Fibroblast of lung (primary cell): ENCODE results near the gene PADI1. TPM values are rescaled to one million over a fixed set of nuclear protein-coding genes. Genes with fewer than 3 reads are reported as not detected.

Experiments used
- DNase-seq, 2 donors: peaks; one replicate each; pipeline versions ENCODE4 v3.0.0 to v3.0.0-alpha.2; 2010; ENCODE audit warnings: low read depth in 2 of 2
- H2AFZ ChIP-seq: 2 replicates; pipeline ENCODE4 v1.5.1; 2012; ENCODE audit warnings: low read length, control low read depth, inconsistent platforms
- H3K27ac ChIP-seq: 2 replicates; pipeline ENCODE4 v1.5.1; 2011; ENCODE audit warnings: low read length, control low read depth; ENCODE audit not compliant: insufficient read depth
- H3K27me3 ChIP-seq: 2 replicates; pipeline ENCODE4 v1.5.1; 2011; ENCODE audit warnings: mild to moderate bottlenecking, low read length; ENCODE audit not compliant: control insufficient read depth, insufficient read depth
- H3K36me3 ChIP-seq: 2 replicates; pipeline ENCODE4 v1.5.1; 2011; ENCODE audit warnings: low read length; ENCODE audit not compliant: control insufficient read depth, insufficient read depth
- H3K4me1 ChIP-seq: 2 replicates; pipeline ENCODE4 v1.5.1; 2011; ENCODE audit warnings: low read length; ENCODE audit not compliant: control insufficient read depth, insufficient read depth; ENCODE audit errors: extremely low read depth
- H3K4me2 ChIP-seq: 2 replicates; pipeline ENCODE4 v1.5.1; 2011; ENCODE audit warnings: low read length, control low read depth; ENCODE audit not compliant: insufficient read depth; ENCODE audit errors: extremely low read depth
- H3K4me3 ChIP-seq, 4 experiments: fragments of 200-600 bp in 1 of 4; sonication (generic) in 1 of 4; replicated peaks in 1 of 4; 2 replicates each; pipeline ENCODE4 v1.5.1; 2011 to 2016; ENCODE audit warnings: low read length in 4 of 4, low read depth in 3 of 4, mild to moderate bottlenecking in 3 of 4, control low read depth in 2 of 4, inconsistent platforms in 1 of 4, mixed read lengths in 1 of 4; ENCODE audit not compliant: insufficient read depth in 1 of 4; ENCODE audit errors: control extremely low read depth in 1 of 4
- H3K79me2 ChIP-seq: 2 replicates; pipeline ENCODE4 v1.5.1; 2012; ENCODE audit warnings: mild to moderate bottlenecking, low read length, inconsistent platforms; ENCODE audit not compliant: control insufficient read depth, insufficient read depth
- H3K9ac ChIP-seq: 2 replicates; pipeline ENCODE4 v1.5.1; 2011; ENCODE audit warnings: mild to moderate bottlenecking, low read length, control low read depth; ENCODE audit not compliant: insufficient read depth
- H3K9me3 ChIP-seq: 2 replicates; pipeline ENCODE4 v1.5.1; 2012; ENCODE audit warnings: low read depth, low read length; ENCODE audit not compliant: control insufficient read depth, insufficient read depth
- H4K20me1 ChIP-seq: 2 replicates; pipeline ENCODE4 v1.5.1; 2011; ENCODE audit warnings: low read length; ENCODE audit not compliant: control insufficient read depth, insufficient read depth; ENCODE audit errors: extremely low read depth
- EZH2 ChIP-seq: IDR thresholded peaks from 2 replicates; pipeline ENCODE4 v1.5.1; 2012; ENCODE audit warnings: low read length, control low read depth, mild to moderate bottlenecking; ENCODE audit errors: missing control alignments
- polyA plus RNA-seq, 2 donors: library from polyadenylated mRNA; depleted of rRNA in 1 of 2; stranded (reverse) in 1 of 2; unstranded in 1 of 2; fragments of >200 nt; gene quantifications; 2 replicates each; pipeline ENCODE4 v1.2.1, GENCODE V29; 2011 to 2012; ENCODE audit warnings: missing spikeins in 1 of 2
- total RNA-seq: library from RNA; depleted of rRNA; stranded (reverse); fragments of >200 nt; gene quantifications from 2 replicates; pipeline ENCODE4 v1.2.1, GENCODE V29; 2014
- TF ChIP-seq, protein P1 (sequence below), 2 donors: IDR thresholded peaks in 1 of 2; conservative IDR thresholded peaks in 1 of 2; 1 replicate in 1 of 2; 2 replicates in 1 of 2; pipeline ENCODE4 v1.5.1; 2011 to 2012; ENCODE audit warnings: low read length in 2 of 2, control low read depth in 1 of 2, inconsistent platforms in 1 of 2, low read depth in 1 of 2, mild to moderate bottlenecking in 1 of 2

The PADI1 gene
- total and polyA plus RNA-seq, 2 donors (not counting 1 experiment from before 2014, with no cell fraction given) = not detected

DNA sequence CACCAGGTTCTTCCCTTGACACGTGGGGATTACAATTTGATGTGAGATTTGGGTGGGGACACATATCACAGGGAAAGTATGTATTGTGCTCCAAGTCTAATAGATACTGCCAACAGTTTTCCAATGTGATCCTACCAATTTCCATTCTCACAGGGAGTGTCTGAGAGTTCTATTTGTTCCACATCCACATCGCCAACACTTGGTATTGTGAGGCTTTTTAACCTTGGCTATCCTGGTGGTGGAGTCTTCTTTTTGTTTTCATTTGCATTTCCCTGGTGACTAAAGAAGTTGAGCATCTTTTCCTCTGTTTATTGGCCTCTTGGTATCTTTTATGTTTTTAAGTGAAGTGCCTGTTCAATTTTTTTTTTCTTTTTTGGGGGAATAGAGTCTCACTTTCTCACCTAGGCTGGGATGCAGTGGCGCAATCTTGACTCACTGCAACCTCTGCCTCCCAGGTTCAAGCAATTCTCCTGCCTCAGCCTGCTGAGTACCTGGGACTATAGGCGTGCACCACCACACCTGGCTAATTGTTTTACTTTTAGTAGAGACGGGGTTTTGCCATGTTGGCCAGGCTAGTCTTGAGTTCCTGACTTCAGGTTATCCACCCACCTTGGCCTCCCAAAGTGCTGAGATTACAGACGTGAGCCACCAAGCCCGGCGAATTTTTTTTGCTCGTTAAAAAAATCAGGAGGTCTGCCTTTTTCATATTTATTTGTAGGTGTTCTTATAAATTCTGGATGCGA lies 15.9 kb upstream of the PADI1 start:
- TF ChIP-seq, protein P1, sequence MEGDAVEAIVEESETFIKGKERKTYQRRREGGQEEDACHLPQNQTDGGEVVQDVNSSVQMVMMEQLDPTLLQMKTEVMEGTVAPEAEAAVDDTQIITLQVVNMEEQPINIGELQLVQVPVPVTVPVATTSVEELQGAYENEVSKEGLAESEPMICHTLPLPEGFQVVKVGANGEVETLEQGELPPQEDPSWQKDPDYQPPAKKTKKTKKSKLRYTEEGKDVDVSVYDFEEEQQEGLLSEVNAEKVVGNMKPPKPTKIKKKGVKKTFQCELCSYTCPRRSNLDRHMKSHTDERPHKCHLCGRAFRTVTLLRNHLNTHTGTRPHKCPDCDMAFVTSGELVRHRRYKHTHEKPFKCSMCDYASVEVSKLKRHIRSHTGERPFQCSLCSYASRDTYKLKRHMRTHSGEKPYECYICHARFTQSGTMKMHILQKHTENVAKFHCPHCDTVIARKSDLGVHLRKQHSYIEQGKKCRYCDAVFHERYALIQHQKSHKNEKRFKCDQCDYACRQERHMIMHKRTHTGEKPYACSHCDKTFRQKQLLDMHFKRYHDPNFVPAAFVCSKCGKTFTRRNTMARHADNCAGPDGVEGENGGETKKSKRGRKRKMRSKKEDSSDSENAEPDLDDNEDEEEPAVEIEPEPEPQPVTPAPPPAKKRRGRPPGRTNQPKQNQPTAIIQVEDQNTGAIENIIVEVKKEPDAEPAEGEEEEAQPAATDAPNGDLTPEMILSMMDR (conservative IDR thresholded peaks at IDR 0.05 in 1 of 2, IDR thresholded peaks at IDR 0.05 in 1 of 2; ENCODE audit: low read depth in 1 of 2, low read length in 2 of 2) = no peak
- no peak for TF ChIP-seq EZH2
- no peak overlapping the region for H2AFZ ChIP-seq
- no peak overlapping the region for H3K4me2 ChIP-seq
- H3K9me3 ChIP-seq = no peaks in the 10 kb centered on the region
- peak overlapping the region; percentile 70 for H3K27ac ChIP-seq
- peaks cover 10% of the 10 kb centered on the region for H3K4me1 ChIP-seq
- H3K4me3 ChIP-seq = no peak overlapping the region
- H3K27me3 ChIP-seq = no peaks in the 10 kb centered on the region
- no peaks in the 10 kb centered on the region for H3K36me3 ChIP-seq
- H3K79me2 ChIP-seq = no peaks in the 10 kb centered on the region
- DNase-seq = no peak
- H4K20me1 ChIP-seq = no peaks in the 10 kb centered on the region
- H3K9ac ChIP-seq = no peak overlapping the region

DNA sequence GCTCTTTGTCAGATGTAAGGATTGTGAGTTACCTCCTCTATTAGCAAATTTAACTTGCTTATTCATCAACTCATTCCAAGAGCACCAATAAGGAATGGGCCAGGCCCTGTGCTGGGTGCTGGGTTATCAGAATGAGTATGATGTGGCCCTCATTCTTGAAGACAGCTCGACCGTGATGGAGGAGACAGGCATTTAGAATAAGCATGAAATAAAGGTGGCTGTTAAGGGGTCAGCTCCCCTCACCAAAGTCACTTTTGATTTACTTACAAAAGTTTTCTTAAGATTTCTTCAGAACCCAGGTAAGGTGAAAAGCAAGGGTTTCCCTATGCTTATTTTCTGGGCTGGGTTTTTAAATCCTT lies 15.3 kb upstream of the PADI1 start:
- Histone ChIP-seq H3K36me3 (no peaks in the 10 kb centered on the region), H3K79me2 (no peaks in the 10 kb centered on the region), H3K4me1 (peaks cover 10% of the 10 kb centered on the region), H2AFZ (peak overlapping the region; percentile 55), H3K9ac (no peak overlapping the region), H4K20me1 (no peaks in the 10 kb centered on the region), H3K27me3 (no peaks in the 10 kb centered on the region), H3K27ac (peak overlapping the region; percentile 70), H3K4me3 (no peak overlapping the region), H3K4me2 (peak overlapping the region; percentile 48), H3K9me3 (no peaks in the 10 kb centered on the region)
- DNase-seq = peak in 1 of 2 donors; percentile 79
- TF ChIP-seq, protein P1 (conservative IDR thresholded peaks at IDR 0.05 in 1 of 2, IDR thresholded peaks at IDR 0.05 in 1 of 2; ENCODE audit: low read depth in 1 of 2, low read length in 2 of 2) = no peak
- no peak for TF ChIP-seq EZH2

DNA sequence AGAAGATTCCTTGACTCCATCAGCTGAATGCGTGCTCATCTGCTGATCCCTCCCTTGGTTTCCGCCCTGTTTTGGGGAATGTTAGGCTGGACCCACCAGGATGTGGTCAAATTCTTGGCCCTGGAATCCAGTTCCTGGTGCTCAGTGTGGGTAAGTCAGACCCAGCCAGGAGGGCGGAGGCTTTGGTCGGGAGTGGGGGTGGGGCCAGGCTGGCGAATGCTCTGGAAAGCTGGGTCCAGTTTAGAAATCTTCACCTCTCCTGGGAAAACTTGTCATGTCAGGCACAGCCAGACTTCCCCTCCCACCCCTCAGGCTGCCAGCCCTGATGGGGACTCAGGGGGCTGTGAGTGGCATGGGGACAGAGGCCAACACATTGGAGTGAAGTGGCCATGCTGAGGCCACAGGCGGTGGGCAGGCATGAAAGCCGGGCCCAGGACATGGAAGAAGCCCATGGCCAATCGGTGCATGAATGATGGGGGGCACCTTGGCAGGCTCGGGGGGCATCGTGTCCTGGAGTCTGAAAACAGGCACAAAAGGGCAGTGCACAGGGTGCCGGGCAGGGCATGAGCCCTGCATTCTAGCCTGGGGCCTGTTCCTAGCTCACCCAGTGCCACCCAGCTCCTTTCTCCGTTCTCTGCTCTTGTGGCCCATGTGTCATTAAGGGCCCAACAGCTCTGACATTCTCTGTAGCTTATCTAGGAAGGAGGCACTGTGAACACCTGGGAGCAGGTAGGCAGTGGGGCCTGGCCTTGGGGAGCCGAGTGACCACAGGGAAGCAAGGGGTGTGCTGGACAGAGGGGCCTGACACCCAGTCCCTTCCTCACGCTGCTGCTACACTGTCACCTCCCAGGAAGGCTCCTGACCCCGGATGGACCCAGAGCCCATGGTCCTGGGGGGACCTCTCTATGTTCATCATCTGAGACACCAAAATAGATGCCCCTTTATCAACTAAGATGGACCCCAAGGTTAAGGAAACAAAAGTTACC lies 14.6 kb upstream of the PADI1 start:
- no peak overlapping the region for H3K4me3 ChIP-seq
- peaks cover 10% of the 10 kb centered on the region for H3K4me1 ChIP-seq
- H3K27me3 ChIP-seq = no peaks in the 10 kb centered on the region
- DNase-seq = peak; percentile 91 to 99
- H3K36me3 ChIP-seq = no peaks in the 10 kb centered on the region
- H3K79me2 ChIP-seq = no peaks in the 10 kb centered on the region
- TF ChIP-seq EZH2 = no peak
- TF ChIP-seq, protein P1 (conservative IDR thresholded peaks at IDR 0.05 in 1 of 2, IDR thresholded peaks at IDR 0.05 in 1 of 2; ENCODE audit: low read depth in 1 of 2, low read length in 2 of 2) = no peak
- H3K9ac ChIP-seq = no peak overlapping the region
- peak overlapping the region; percentile 60 for H2AFZ ChIP-seq
- H4K20me1 ChIP-seq = no peaks in the 10 kb centered on the region
- peak overlapping the region; percentile 70 for H3K27ac ChIP-seq
- H3K9me3 ChIP-seq = no peaks in the 10 kb centered on the region
- peak overlapping the region; percentile 59 for H3K4me2 ChIP-seq
